Measurements from ENCODE around the gene TNFRSF8.

The TNFRSF8 gene

DNA sequence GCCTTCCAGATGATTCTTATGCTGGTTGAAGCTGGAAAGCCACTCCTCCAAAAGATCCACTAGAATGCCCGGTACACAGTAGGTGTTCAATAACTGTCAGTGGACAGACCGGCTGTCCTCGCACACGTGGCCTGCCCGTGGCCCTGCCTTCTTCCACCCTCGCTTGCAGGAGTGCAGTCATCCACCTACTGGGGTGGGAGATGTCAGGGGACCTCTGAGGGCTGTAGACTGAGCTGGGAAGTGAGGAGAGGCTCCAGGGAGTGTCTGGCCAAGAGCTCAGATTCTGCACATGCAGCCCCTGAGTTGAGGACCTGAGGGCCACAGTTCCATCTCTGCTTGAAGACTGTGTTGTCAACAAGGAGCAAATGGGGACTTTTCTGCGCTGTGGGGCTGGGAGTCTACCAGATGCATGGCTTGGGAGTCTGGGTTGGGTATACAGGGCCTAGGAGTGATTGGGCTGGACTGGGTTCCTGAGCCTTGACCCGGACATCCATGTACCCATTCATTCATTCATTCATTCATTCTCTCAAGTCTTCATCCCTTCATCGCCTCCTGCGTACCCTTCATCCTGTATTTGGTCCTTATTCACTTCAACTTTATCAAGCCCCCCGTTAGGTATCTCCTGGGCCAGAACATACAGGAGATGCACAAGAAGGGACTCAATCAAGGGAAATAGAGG is 99.5 kb downstream of the TNFRSF8 start:
- no peak for DNase-seq

DNA sequence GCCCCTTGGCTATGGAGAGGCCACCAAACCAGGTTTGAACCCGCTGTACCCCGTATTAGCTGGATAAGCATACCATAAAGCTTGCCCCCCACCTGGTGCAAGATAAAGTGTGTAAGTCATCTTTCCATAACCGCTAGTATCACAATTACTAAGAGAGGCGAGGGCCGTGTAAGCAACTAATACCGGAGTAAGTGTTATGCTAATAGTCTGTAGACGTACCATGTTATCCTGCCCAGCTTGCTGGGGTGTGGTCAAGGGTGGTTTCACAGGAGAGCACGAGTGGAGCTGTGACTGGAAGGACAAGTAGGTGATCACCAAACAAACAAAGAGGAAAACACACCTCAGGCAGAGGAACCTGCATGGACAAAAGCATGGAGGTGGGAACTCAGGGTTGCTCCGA is 100.1 kb downstream of the TNFRSF8 start:
- no peak for DNase-seq

GRCh38 chr1:12164210-12164609 is 101.1 kb downstream of the TNFRSF8 start:
- no peak for DNase-seq

DNA sequence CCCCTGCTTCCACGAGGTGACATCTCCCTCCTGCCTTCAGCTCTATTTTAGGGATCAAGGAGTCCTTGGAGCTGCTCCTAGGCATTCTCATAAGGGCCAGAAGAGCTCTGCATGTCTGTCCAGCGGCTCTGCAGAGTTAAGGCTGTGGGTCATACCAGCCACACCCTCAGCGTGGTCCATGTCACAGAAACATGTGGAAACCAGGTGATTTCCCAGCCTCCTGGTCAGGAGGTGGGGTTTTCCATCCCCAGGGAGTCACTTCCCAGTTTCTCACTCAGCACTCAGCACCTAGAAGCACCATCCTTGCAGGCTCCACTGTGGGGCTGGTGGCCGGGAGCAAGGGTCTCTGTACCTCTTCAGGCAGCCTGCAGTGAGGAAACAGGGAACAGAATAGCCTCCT is 102.2 kb downstream of the TNFRSF8 start:
- DNase-seq, result no peak

- no peak for DNase-seq
These were observed 103.9 kb downstream of the TNFRSF8 start, which contains the start of gene TNFRSF1B for GRCh38 chr1:12166834-12167492. TNFRSF1B (plus strand) TSS chr1:12166991; CDS start chr1:12167092, 101 bp downstream.

DNA sequence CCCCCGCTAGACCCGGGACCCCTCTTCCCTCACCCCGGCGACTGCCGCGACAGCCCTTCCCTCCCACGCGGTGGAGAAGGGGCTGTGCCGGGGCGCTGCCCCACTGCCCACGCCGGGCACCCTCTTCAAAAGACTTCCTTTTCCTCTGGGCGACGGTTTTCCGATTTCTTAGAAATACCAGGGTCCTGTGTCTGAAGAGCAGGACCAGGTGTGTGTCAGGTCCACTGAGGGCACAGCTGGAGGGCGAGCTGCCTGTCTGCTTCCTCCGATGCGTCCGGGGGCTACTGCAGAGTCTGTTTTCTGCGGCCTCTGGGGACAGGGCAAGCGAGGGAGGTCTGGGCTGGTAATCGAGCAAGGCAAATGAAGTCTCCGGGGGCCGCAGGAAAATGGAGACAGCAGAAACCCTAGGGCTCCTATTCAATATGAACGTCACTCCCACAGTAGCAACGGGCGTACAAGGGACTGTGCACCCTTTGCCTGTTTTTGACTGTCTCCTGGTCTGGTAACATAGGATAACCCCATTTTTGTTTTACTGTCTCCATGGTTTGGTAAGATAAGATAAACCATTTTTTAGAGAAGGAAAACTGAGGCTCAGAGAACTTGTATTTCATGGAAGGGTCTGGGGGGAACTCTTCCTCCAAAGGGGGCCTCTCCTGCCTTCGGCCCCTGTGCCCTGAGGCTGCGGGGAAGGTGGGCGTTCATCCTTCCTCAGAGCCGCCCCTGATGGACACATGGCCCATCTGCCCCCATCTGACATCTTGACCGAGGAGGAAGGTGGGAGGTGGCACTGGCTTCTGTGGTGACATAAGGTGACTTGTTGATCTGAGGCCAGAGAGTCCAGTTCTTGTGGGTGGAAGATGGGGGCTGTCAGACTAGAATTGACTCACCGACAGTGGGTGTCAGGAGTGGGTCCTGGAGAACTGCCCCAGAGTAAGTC is 104.7 kb downstream of the TNFRSF8 start:
- no peak for DNase-seq

DNA sequence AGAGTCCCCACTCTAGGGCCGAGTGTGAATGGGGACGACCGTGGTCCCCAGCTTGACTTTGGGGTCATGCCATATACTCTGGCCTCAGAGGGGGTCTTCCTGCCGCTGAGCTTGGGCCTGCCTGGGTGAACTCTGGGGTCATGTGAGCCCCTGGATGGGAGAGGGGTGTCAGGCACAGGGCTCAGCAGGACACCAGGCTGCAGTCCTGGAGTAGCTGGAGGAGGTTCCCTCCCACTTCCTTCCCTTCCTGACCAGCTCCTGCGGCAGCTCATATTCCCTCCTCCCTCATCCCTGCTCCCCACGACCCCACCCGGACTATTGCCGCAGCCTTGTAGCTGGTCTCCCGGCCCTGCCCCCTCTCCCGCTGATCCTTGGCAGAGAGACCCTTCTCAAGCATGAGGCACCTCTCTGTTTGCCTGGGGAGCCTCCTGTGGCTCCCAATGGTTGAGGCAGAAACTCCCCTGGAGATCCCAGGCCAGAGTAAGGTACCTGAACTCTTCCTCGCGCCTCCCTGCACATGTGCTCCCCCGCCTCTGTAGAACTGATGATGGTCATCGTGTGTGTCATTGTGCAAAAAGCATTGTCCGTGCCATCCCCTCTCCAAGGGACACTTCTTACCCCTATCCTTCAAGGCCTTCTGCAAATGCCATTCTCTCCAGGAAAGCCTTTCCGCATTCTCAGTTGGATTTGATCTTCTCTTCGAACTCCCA is 105.5 kb downstream of the TNFRSF8 start:
- no peak for DNase-seq

GRCh38 chr1:12169442-12170135 is 106.5 kb downstream of the TNFRSF8 start:
- DNase-seq, result no peak

DNA sequence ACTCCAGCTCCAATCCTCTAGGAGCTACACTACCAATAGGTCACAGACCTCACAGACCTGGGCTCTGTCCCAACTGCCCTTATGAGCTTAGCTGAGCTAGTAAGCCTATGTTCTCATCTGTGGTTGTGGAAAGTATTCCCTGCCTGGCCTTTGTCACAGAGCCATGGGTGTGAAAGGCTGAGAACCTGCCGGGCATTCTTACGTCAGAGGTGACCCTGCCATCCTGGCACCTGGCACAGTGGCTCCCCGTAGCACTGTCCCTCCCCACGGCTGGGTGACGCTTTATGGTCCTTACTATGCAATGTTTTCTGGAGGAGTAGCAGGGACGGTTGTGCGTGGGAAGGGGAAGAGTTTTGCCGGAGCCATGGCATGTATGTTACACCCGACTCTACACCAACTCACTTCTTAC is 107.2 kb downstream of the TNFRSF8 start:
- DNase-seq, result no peak

DNA sequence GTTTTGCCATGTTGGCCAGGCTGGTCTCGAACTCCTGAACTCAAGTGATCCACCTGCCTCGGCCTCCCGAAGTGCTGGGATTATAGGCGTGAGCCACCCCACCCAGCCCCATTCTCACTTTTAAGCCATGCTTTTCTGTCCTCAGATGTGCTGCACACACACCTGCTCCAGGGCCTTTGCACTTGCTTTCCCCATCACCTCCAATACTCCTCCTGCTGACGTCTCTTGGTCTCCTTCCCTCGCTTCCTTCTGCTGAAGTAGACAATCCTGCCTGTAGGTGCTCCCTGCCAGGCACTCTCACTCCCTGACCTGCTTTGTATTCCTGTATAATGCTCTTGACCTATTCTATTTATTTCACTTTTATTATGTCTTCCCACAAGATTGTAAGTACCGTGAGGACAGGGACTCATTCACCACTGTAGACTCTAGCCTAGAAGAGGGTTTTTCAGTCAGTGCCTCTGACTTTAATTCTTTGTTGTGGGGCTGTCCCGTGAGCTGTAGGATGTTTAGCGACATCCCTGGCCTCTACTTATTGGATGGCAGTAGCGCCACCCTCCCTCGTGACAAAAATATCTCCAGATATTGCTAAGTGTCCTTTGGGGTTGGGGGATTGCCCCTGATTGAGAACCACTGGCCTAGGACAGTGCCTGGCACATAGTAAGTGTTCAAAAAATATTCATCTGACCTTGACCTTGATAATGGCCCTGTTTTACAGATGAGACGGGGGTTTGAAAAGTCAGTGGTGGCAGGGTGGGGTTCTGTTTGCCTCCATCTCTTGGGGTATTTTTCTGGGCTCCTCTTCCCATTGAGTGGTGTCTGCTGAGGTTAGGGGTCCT is 108.3 kb downstream of the TNFRSF8 start:
- no peak for DNase-seq

DNA sequence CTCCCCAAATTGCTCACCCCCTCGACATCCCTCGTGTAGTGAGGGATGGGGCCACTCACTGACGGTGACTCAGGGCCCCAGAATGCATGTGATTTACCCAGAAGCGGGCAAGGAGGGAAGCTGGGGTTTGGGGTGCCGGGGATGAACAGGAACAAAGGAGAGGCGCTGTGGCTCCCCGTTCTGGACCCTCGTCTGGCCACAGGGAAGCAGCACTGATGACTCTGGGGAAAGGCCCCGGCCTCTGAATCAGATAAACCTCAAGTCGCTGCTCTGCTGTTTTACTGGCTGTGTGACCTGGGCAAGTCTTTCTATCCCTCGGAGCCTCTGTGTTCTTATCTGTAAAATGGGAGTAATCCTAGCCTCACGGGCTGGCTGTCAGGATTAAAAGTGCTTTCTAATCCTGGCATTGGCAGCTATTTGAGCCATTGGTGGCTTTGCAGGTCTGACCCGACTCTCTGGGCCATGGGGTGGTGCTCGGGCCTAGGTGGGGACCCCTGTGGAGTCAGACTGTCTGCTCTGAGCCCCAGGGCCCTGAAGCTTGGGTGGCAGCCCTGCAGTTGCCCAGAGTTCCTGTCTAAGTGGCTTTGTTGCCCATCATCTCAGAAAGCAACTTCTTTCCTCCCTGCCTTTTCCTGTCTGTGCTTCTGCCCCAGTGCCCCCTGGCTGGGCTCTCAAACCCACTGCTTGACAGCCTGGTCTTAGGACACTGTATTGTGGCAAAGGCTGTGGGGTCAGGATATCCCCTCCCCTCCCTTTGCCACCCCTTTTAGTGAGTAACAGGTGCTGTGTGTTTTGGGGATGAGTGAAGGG is 109.1 kb downstream of the TNFRSF8 start:
- DNase-seq, result no peak

DNA sequence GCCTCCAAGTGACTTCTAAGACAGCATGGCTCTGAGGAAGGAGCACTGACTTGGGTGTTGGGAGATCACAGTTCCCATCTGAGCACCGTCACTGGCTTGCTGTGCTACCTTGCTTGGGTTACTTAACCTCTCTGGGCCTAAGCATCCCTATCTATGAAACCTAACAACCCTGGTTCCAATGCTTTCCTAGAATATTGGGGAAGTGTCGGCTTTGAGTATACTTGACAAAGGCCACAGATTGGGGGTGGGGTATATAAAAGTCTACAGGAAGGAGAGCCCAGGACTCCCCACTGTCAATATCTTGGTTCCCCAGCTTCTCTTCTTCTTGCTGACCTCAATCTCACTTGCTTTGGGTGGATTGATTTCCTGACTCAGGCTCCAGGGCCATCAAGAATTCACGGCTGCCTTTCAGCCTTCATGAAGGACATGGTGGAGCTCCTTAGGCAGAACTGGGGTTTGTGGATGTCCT is 110.0 kb downstream of the TNFRSF8 start:
- DNase-seq, result no peak

DNA sequence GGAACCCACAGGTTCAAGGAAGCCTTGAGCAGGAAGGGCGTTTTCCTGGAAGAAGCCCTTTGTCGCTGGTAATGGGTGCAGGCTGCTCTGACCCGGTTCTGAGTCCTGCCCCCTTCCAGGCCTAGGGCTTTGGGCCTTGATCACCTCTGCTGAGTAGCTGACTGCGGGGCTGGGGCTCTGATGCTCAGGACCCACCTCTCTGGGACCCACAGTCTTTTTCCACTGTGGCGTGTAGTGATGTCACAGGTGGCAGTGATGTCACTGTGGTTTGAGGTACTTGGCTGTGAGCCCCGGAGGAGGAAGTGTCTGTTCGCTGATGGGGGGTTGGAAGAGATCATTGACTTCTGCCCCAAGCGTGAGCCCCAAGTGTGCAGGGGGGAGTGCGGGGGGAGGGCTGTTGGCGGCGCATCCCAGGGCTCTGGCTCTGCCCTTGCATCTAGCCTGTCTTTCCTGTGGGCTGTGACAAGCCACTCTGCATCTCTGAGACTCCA is 110.6 kb downstream of the TNFRSF8 start:
- no peak for DNase-seq

- no peak for DNase-seq
These were observed 112.1 kb downstream of the TNFRSF8 start for GRCh38 chr1:12174924-12175810.

DNA sequence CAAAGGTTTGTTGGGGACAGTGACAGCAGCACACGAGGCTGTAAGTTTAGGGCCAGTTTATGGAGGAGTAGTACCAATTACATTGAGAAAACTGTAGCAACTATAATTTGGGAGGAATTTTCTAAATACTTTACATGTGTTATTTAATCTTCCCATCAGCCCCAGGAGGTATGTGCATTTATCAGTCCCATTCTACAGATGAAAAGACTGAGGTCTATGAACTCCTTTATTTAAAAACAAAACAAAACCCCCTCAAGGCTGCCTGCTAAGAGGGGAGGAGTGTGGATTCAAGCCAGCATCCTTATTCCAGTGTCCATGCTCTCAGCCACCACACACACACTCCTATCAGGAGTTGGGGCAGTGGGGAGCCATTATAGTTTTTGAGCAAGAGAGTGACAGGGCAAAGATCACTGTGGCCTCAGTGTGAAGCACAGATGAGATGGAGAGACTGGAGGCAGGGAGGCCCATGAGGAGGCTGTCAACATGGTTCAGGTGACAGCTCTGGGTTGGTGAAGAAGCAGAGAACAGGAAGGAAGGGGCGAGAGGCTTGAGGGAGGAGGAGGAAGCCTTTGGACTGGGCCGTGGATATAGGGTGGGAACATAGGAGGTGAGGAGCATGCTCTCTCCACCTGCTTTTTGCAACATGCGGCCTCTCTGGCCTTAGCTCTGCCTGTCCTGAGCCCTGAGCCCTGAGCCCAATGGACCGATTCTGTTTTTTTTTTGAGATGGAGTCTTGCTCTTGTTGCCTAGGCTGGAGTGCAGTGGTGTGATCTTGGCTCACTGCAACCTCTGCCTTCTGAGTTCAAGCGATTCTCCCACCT is 113.4 kb downstream of the TNFRSF8 start:
- no peak for DNase-seq

- no peak for DNase-seq
These were observed 114.3 kb downstream of the TNFRSF8 start for GRCh38 chr1:12177156-12177998.

GRCh38 chr1:12177999-12178441 is 114.9 kb downstream of the TNFRSF8 start:
- no peak for DNase-seq
